Measurements from ENCODE around the gene GDPD1.

GRCh38 chr17:59298521-59298920 lies 78.2 kb downstream of the GDPD1 start:
- no peak for TF ChIP-seq CTCF (IDR thresholded peaks at IDR 0.05)
- no peak for TF ChIP-seq POLR2A (IDR thresholded peaks at IDR 0.05)
- TF ChIP-seq POLR2AphosphoS5 (IDR thresholded peaks at IDR 0.05), result no peak

Data from prostate gland (tissue), 2 donors.